Hair follicular keratinocyte (primary cell): Measurements from ENCODE around the gene CNBP. TPM values are rescaled to one million over a fixed set of nuclear protein-coding genes. Genes with fewer than 3 reads are reported as not detected.

Experiments
- total RNA-seq: library from RNA; depleted of rRNA; stranded (reverse); fragments of >200 nt; gene quantifications from 2 replicates; pipeline ENCODE4 v1.2.3, GENCODE V29; 2015

CNBP gene
- 275 and 331 TPM in 2 replicates for total RNA-seq

DNA sequence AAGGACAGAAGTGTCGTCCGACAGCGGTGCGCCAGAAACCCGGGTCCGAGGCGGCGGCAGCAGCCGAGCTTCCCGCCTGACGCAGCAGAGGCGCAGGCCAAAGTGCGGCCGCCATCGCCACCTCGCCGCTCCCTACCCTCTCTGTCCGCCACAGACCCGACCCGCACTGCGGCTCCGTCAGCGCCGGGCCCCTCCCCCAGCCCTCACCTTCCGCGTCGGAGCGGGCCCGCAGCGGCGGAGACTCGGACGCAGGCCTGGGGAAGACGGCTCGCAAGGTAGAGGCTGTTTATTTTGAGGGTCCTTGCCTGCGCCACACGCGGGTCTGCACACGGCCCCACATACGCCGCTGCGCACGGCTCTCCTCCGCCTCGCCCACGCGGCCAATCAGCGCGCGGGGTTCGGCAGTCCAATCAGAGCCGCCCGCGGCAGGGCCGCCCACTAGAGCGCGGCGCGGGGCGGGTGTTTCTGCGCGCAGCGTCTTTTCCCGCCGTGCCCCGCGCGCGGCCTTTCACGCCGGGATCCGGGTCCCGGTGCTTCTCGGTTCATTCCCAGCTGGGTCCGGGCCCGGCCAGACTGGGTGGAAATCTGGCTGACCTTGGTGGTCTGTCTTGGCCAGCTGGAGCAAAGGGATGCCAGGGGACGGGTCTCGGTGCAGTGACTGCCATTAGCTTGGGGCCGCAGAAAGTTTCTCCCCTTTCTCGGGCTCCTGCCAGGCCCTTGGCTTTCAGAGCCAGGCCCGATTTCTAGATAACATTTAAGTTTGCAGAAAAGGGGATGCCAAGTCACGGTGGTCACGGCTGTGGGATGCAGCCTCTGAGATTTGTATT lies at the start of gene CNBP:
CNBP (minus strand) TSS at position 328 of the 827 bp plus-strand sequence. CDS start 12,139 bp downstream, outside the sequence.

DNA sequence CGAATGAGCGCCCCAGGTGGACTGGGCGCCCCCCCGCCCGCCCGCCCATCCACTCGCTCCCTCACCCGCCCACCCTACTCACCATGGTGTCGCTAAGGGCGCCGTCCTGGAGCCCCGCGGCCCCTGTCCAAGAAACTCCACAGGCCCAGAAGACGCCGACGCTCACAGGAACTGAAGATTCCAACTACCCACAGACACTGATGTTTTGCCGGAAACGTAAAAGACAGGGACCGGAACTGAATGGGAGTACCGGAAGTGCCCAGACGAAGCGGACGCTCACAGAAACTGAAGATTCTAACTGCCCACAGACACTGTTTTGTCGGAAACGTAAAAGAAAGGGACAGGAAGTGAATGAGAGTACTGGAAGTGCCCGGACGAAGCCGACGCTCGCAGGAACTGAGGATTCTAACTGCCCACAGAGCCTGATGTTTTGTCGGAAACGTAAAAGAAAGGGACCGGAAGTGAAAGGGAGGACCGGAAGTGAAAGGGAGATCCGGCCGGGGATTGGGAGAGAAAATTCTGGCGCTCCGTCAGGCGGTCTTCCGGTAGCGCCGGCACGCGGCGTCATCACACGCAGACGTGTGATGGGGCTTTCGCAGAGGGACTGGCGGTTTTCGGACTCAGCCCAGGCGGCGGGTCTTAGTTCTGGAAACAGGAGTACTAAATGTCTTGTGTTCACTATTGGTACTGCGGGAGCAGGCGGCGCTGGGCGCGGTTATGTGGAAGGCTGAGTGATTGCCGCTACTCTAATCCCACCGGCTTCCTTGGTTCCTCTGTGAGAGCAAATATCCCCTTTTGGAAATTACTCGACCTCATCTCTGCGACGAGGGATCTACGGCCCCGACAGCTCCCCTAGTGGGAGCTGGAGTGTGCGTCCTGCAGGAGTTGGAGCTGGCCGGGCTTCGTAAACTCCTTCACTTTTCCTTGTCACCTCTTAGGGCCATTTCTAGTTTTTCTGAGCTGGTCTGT lies 22.5 kb downstream of the CNBP start, which contains the start of gene ISY1:
ISY1 (minus strand) TSS at position 173 of the 969 bp plus-strand sequence; CDS start at position 85, 88 bp downstream.

DNA sequence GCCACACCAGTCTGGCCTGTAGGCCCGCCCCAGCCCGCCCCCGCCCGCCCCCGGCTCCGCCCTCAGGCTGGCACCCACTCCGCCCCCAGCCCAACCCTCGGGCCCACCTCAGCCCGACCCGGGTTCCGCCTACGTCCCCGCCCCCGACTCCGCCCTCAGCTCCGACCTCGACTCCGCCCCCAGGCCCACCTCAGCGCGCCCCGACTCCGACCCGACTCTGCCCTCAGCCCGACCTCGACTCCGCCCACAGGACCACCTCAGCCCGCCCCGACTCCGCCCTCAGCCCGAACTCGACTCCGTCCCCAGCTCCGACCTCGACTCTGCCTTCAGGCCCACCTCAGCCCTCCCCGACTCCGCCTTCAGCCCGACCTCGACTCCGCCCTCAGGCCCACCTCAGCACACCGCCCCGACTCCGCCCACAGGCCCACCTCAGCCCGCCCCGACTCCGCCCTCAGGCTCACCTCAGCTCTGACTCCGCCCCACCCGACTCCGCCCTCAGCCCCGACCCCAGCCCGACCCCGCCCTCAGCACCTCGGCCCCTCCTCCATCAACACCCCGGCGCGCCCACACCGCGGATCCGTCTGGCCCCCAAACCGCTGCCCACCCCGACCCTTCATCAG lies 61.8 kb downstream of the CNBP start, which contains the start of gene RAB43:
RAB43 (minus strand) TSS at position 13 of the 620 bp plus-strand sequence. CDS start 315 bp downstream, outside the sequence.

Other genes with a start within 250 kb of the CNBP start
- 0.39 and 0.61 TPM in 2 replicates for gene CFAP92, start 189.8 kb downstream of the CNBP start, total RNA-seq
- not detected in 2 replicates for gene EFCC1, start 182.6 kb downstream of the CNBP start, total RNA-seq
- gene GP9, start 123.1 kb downstream of the CNBP start, total RNA-seq: not detected in 2 replicates
- gene RAB43, start 62.1 kb downstream of the CNBP start, total RNA-seq: 25.5 and 29.1 TPM in 2 replicates
- gene ISY1, start 22.8 kb downstream of the CNBP start, total RNA-seq: 14.4 and 23.6 TPM in 2 replicates
- 143 and 155 TPM in 2 replicates for gene COPG1, start 65.7 kb upstream of the CNBP start, total RNA-seq
- gene HMCES, start 95.0 kb upstream of the CNBP start, total RNA-seq: 45.1 and 50.8 TPM in 2 replicates
- not detected in 2 replicates for gene EFCAB12, start 244.7 kb upstream of the CNBP start, total RNA-seq